ENCODE results near the gene PSMB5.

Gene PSMB5

GRCh38 chr14:23058654-23059504, 24.2 kb upstream of the PSMB5 start:
- DNase-seq, result no peak

DNA sequence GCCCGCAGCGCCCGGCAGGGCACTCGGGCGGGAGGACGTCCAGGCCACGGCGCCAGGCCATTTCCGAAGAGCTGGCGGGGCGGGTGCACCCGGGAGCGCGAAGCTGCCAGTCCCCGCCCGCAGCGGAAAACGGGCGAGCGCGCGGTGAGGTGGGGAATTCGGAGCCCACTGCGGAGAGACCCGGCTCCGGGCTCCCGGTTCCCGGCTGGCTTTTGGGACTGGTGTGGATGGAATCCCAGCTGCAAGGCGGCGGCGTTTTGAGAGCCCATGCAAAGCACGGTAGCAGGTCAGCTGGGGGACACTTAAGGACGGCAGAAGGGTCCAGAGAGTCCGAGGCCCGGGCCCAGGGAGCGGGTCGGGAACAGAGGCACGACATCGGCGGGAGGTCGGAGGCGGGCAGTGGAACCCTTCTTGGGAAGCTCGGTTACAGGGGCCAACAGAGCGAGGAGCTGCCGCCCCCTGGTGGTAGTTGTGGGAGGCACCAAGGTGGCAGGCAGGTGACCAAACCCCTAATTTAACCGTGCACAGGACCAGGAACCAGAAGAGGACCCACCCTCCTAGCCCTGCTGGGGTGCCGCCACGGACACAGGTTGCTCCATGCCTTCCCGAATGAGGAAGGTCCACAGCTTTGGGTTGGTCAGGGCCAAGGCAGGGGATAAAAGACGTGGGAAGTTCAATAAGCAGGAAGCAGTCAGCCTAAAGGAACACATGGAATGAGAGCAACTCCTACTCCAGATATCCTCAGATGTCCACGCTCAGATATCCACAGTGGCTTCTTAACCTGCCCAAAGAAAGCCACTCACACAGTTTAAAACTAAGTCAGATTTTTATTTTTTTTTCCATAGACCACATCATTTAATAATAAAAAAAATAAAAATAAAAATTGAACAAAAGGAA, 23.3 kb upstream of the PSMB5 start:
- DNase-seq, result no peak

- DNase-seq, result no peak
These were observed 22.5 kb upstream of the PSMB5 start, which contains the start of gene CDH24 for GRCh38 chr14:23056956-23057756. TSS of gene CDH24 (minus strand) at chr14:23057520. CDS start at chr14:23055733, 1,787 bp downstream.

- no peak for DNase-seq
These were observed 21.6 kb upstream of the PSMB5 start for GRCh38 chr14:23056145-23056955.

- no peak for DNase-seq
These were observed 21.0 kb upstream of the PSMB5 start for GRCh38 chr14:23055621-23056144.

GRCh38 chr14:23055147-23055550, 20.4 kb upstream of the PSMB5 start:
- DNase-seq, result no peak

- no peak for DNase-seq
These were observed 19.5 kb upstream of the PSMB5 start for GRCh38 chr14:23054000-23054811.

DNA sequence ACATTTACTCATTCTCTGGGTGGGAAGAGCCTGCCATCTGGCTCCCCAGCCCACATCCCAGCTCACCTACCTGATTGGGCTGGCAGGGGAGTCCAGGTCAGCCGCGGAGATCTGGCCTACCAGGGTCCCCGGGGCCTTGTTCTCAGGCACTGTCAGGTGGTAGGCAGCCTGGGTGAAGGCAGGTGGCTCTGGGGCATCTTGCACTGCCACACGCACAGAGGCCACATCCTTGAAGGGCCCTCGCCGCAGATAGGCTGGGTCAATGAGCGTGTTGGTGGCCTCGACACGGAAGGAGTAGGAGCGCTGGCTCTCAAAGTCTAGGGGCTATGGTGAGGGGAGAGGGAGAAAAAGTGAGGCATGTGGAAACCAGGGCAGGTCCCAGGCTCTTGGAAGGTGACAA, 18.7 kb upstream of the PSMB5 start:
- DNase-seq, result no peak

GRCh38 chr14:23052671-23053070, 18.0 kb upstream of the PSMB5 start:
- DNase-seq, result no peak

- no peak for DNase-seq
These were observed 17.5 kb upstream of the PSMB5 start for GRCh38 chr14:23052182-23052623.

DNA sequence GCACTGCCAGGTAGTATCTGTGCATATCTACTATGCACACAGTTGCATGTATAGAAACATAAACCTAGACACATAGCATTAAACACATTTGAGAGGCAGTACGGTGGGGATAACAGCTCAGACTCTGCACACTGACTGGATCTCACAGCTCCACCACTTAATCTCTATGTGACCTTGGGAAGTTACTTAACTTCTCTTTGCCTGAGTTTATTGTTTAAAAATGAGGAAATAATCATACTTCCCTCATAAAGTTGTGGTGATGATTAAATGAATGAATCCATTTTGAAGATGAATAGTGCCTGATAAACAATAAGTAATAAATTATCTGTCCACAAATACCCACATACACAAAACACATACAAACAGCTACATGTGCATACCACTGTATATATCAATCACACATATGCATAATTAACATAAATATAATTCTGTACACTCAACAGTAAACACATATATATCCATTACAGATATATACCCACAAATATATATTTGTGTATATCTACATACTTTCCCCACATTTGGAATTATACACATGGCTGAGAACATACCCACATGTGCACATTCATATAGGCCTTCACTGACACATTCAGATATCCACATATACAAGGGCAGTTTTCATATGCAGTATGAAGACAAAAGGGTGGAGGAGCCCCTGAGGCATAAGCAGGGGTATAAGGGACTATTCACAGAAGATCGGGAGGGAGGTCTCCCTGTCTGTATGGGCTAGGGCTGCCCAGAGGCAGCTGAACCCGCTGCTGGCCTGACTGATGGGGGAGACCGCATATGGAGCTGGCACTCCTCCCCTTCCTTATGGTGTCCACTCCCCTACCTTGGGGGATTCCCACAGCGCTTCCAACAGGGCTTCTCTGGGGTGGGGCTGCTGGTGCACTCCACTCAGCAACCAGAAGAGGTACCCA, 16.7 kb upstream of the PSMB5 start:
- no peak for DNase-seq

GRCh38 chr14:23049011-23049410, 14.3 kb upstream of the PSMB5 start:
- DNase-seq, result no peak

GRCh38 chr14:23047751-23048693, 13.3 kb upstream of the PSMB5 start:
- DNase-seq, result no peak

- no peak for DNase-seq
These were observed 12.4 kb upstream of the PSMB5 start for GRCh38 chr14:23047034-23047634.

DNA sequence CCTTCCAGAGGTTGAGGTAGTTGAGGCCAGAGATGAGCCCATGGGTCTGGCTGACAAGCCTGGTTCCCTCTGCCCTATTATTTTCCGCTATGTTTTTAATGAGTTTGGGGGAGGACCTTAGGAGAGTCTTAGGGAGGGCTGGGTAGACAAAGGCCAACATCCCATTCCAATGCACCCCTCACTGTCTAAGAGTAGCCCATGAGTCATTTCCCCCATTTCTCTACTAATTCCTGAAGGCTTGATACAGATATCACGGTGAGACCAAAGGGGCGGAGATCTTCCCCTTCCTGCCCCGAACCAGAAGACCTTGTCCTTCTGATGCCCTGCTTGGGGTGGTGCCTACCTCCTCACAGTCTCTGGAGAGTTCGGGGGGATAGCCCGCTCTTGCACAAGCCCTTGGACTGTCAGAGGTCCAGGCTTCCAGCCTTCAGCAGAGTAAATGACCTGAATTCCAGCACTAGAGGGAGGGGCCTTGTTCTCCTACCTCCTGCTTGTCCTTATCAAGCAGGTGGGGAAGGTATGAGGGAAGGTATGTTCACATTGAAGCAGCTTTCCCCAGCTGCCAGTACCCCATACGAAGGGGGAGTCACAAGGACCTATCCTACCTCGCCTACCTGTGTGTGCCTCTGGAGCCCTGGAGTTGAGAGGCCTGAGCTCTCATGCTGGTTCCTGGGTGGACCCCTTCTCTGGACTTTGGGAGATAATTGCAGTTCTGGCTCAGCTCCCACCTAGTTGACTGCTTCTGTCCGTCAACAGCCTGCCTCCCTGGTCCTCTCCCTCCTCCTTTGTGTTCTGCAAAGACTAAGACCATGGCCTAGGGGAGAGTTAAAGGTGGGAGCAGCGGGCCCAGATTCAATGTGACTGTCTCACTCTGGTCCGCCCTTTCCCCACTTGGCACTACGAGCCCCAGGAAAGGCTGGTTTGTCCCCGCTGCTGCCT, 11.0 kb upstream of the PSMB5 start:
- DNase-seq, result no peak

DNA sequence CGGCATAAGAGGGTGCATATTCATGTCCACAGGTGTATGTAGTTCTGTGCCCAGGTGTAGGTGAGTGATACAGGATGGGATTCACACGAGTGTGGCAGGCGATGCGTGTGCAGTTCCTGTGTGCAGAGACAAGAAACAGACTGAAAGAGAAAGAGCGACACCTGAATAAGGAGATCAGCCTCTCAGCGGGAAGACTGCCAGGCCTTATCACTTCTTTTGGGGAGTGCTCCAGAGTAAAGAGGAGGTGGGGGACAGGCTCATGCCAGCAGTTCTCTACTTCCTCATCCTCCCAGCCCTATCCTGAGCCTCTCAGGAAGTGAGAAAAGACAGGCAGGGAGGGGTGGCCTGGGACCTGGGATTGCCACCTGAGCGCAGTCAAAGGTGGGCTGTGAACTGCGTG, 10.1 kb upstream of the PSMB5 start:
- DNase-seq, result no peak

DNA sequence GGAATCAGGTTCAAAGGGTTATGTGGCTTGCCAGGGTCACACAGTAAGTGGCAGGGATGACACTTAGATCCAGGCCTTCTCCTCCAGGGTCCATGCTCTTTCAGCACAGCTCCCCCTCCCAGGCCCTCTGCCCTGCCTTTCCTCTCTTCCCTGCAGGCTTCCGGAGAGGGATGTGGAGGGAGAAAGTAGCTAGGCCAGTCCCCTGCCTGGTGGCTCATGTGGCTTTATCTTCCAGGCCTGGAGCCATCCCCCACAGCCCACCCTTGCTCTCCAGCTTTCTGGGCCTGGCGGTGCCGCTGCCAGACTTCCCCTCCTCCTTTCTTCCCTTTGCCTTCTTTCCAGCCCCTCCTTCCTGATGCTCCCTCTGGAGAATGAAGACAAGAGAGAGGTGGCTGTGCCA, 9.1 kb upstream of the PSMB5 start:
- no peak for DNase-seq

Data from NCI-H526 treated with DMSO at 0.1 percent for 48 hours (cell line).